ENCODE data around the gene CCDC136. TPM values are rescaled to one million over a fixed set of nuclear protein-coding genes. Genes with fewer than 3 reads are reported as not detected.

The CCDC136 gene
- polyA plus RNA-seq, 4 donors = 0.22 to 4.5 (median 1.5) TPM

DNA sequence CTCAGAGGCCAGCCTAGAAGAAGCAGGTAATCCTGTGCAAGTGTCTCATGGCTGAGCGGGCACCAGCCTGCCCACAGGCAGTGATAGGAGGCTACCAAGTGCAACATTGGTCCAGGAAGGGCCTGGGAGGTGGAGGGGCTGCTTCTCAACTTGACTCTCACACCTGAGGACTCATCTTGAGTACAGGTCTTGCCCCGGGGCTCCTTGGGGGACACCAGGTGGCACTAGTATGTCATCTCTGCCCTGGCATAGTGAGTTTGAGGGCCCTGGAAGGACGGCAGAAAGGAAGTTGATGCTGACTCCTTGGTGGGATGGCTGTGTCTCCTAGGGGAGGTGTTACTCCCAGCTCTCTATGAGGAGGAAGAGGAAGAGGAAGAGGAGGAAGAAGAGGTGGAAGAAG is 2.3 kb downstream of the CCDC136 start:
- no peaks in the 10 kb centered on the region for H3K9me3 ChIP-seq (ENCODE audit: control insufficient read depth in 2 of 2, insufficient read depth in 1 of 2, low read depth in 1 of 2, low read length in 1 of 2)
- peaks cover 0 to 2% (median 0%) of the 10 kb centered on the region in 3 donors for H3K36me3 ChIP-seq (ENCODE audit: control insufficient read depth in 3 of 3, insufficient read depth in 2 of 3, low read depth in 1 of 3, low read length in 3 of 3)
- WGBS, 3 donors = 37 to 58% (median 38%) methylated on average over 3 of the region's 3 CpGs
- peaks cover 0 to 31% (median 0%) of the 10 kb centered on the region in 3 donors for H3K27me3 ChIP-seq (ENCODE audit: control insufficient read depth in 3 of 3, insufficient read depth in 3 of 3, low read length in 3 of 3)
- FAIRE-seq = no peak
- H3K27ac ChIP-seq (ENCODE audit: low read depth in 1 of 3, low read length in 2 of 3) = no peak overlapping the region
- H3K4me3 ChIP-seq (ENCODE audit: low read depth in 1 of 3, low read length in 3 of 3) = no peak overlapping the region
- peaks cover 0 to 13% (median 0%) of the 10 kb centered on the region in 3 donors for H3K4me1 ChIP-seq (ENCODE audit: control insufficient read depth in 3 of 3, insufficient read depth in 2 of 3, low read depth in 1 of 3, low read length in 2 of 3)
- peak; percentile 13 to 36 for DNase-seq

DNA sequence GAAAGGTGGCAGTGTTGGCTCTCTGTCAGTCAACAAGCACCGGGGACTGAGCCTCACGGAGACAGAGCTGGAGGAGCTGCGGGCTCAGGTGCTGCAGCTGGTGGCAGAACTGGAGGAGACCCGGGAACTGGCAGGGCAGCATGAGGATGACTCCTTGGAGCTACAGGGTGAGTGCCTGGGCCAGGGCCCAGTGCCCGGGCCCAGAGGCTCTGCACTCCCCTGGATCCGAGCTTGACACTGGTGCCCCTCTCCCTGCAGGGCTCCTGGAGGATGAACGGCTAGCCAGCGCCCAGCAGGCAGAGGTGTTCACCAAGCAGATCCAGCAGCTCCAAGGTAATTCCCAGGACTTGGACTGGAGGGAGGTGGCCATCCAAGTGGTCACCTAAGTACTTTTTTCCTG is 2.7 kb downstream of the CCDC136 start:
- Histone ChIP-seq H3K27me3 (ENCODE audit: control insufficient read depth in 3 of 3, insufficient read depth in 3 of 3, low read length in 3 of 3) (peaks cover 0 to 27% (median 0%) of the 10 kb centered on the region in 3 donors), H3K36me3 (ENCODE audit: control insufficient read depth in 3 of 3, insufficient read depth in 2 of 3, low read depth in 1 of 3, low read length in 3 of 3) (peaks cover 0 to 2% (median 0%) of the 10 kb centered on the region in 3 donors)

GRCh38 chr7:128795129-128795528 is 3.4 kb downstream of the CCDC136 start:
- no peak for DNase-seq
- H3K27me3 ChIP-seq (ENCODE audit: control insufficient read depth in 3 of 3, insufficient read depth in 3 of 3, low read length in 3 of 3) = peaks cover 0 to 24% (median 0%) of the 10 kb centered on the region in 3 donors
- H3K4me3 ChIP-seq (ENCODE audit: low read depth in 1 of 3, low read length in 3 of 3) = no peak overlapping the region
- no peak overlapping the region for H3K27ac ChIP-seq (ENCODE audit: low read depth in 1 of 3, low read length in 2 of 3)
- WGBS, 3 donors = 87 to 91% (median 90%) methylated on average over 4 of the region's 4 CpGs
- FAIRE-seq = no peak
- H3K9me3 ChIP-seq (ENCODE audit: control insufficient read depth in 2 of 2, insufficient read depth in 1 of 2, low read depth in 1 of 2, low read length in 1 of 2) = no peaks in the 10 kb centered on the region
- peaks cover 0 to 2% (median 0%) of the 10 kb centered on the region in 3 donors for H3K36me3 ChIP-seq (ENCODE audit: control insufficient read depth in 3 of 3, insufficient read depth in 2 of 3, low read depth in 1 of 3, low read length in 3 of 3)
- H3K4me1 ChIP-seq (ENCODE audit: control insufficient read depth in 3 of 3, insufficient read depth in 2 of 3, low read depth in 1 of 3, low read length in 2 of 3) = peaks cover 0 to 13% (median 0%) of the 10 kb centered on the region in 3 donors

More for the DNA sequence above, 2.7 kb downstream of the CCDC136 start:
- DNase-seq = no peak
- H3K4me1 ChIP-seq (ENCODE audit: control insufficient read depth in 3 of 3, insufficient read depth in 2 of 3, low read depth in 1 of 3, low read length in 2 of 3) = peaks cover 0 to 13% (median 0%) of the 10 kb centered on the region in 3 donors
- H3K9me3 ChIP-seq (ENCODE audit: control insufficient read depth in 2 of 2, insufficient read depth in 1 of 2, low read depth in 1 of 2, low read length in 1 of 2) = no peaks in the 10 kb centered on the region
- no peak overlapping the region for H3K4me3 ChIP-seq (ENCODE audit: low read depth in 1 of 3, low read length in 3 of 3)
- FAIRE-seq = no peak
- WGBS, 3 donors = 85 to 96% (median 94%) methylated on average over 6 to 8 of the region's 8 CpGs
- H3K27ac ChIP-seq (ENCODE audit: low read depth in 1 of 3, low read length in 2 of 3) = no peak overlapping the region

DNA sequence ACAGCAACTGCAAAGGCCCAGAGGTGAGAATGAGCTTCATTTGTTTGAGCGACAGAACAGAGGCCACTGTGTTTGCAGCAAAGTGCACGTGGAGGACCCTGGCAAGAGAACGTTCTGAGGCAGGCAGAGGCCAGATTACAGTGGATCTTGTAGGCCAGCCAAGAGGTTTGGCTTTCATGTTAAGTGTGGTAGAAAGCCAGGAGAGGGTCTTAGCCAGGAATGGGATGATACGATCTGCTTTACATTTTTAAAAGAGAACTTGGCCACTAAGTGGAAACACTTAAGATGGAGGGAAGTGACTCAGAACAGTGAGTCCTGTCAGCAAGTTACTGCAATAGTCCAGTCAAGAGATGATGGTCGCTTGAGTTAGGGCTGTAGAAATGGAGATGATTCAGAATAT is 4.6 kb downstream of the CCDC136 start:
- no peak overlapping the region for H3K4me3 ChIP-seq (ENCODE audit: low read depth in 1 of 3, low read length in 3 of 3)
- peaks cover 0 to 12% (median 0%) of the 10 kb centered on the region in 3 donors for H3K4me1 ChIP-seq (ENCODE audit: control insufficient read depth in 3 of 3, insufficient read depth in 2 of 3, low read depth in 1 of 3, low read length in 2 of 3)
- FAIRE-seq (no peak), DNase-seq (no peak)
- WGBS, 3 donors = 69 to 88% (median 88%) methylated on average over 5 of the region's 5 CpGs
- peaks cover 0 to 2% (median 0%) of the 10 kb centered on the region in 3 donors for H3K36me3 ChIP-seq (ENCODE audit: control insufficient read depth in 3 of 3, insufficient read depth in 2 of 3, low read depth in 1 of 3, low read length in 3 of 3)
- H3K27ac ChIP-seq (ENCODE audit: low read depth in 1 of 3, low read length in 2 of 3) = no peak overlapping the region
- H3K9me3 ChIP-seq (ENCODE audit: control insufficient read depth in 2 of 2, insufficient read depth in 1 of 2, low read depth in 1 of 2, low read length in 1 of 2) = no peaks in the 10 kb centered on the region
- peaks cover 0 to 18% (median 0%) of the 10 kb centered on the region in 3 donors for H3K27me3 ChIP-seq (ENCODE audit: control insufficient read depth in 3 of 3, insufficient read depth in 3 of 3, low read length in 3 of 3)

- Histone ChIP-seq H3K9me3 (ENCODE audit: control insufficient read depth in 2 of 2, insufficient read depth in 1 of 2, low read depth in 1 of 2, low read length in 1 of 2) (no peaks in the 10 kb centered on the region), H3K4me3 (ENCODE audit: low read depth in 1 of 3, low read length in 3 of 3) (no peak overlapping the region), H3K36me3 (ENCODE audit: control insufficient read depth in 3 of 3, insufficient read depth in 2 of 3, low read depth in 1 of 3, low read length in 3 of 3) (no peaks in the 10 kb centered on the region), H3K27ac (ENCODE audit: low read depth in 1 of 3, low read length in 2 of 3) (no peak overlapping the region), H3K4me1 (ENCODE audit: control insufficient read depth in 3 of 3, insufficient read depth in 2 of 3, low read depth in 1 of 3, low read length in 2 of 3) (peaks cover 0 to 5% (median 0%) of the 10 kb centered on the region in 3 donors), H3K27me3 (ENCODE audit: control insufficient read depth in 3 of 3, insufficient read depth in 3 of 3, low read length in 3 of 3) (no peaks in the 10 kb centered on the region)
- 65 to 81% (median 78%) methylated on average over 2 of the region's 2 CpGs for WGBS, 3 donors
- FAIRE-seq (no peak), DNase-seq (no peak)
Observed at GRCh38 chr7:128799451-128799850, 7.7 kb downstream of the CCDC136 start.

GRCh38 chr7:128800567-128800966 is 8.8 kb downstream of the CCDC136 start:
- H3K4me3 ChIP-seq (ENCODE audit: low read depth in 1 of 3, low read length in 3 of 3) = no peak overlapping the region
- FAIRE-seq (no peak), DNase-seq (no peak)
- WGBS, 3 donors = 61 to 81% (median 66%) methylated on average over 3 of the region's 3 CpGs
- H3K4me1 ChIP-seq (ENCODE audit: control insufficient read depth in 3 of 3, insufficient read depth in 2 of 3, low read depth in 1 of 3, low read length in 2 of 3) = peaks cover 0 to 5% (median 0%) of the 10 kb centered on the region in 3 donors
- peaks cover 0 to 3% (median 0%) of the 10 kb centered on the region in 3 donors for H3K36me3 ChIP-seq (ENCODE audit: control insufficient read depth in 3 of 3, insufficient read depth in 2 of 3, low read depth in 1 of 3, low read length in 3 of 3)
- no peaks in the 10 kb centered on the region for H3K9me3 ChIP-seq (ENCODE audit: control insufficient read depth in 2 of 2, insufficient read depth in 1 of 2, low read depth in 1 of 2, low read length in 1 of 2)
- no peak overlapping the region for H3K27ac ChIP-seq (ENCODE audit: low read depth in 1 of 3, low read length in 2 of 3)
- no peaks in the 10 kb centered on the region for H3K27me3 ChIP-seq (ENCODE audit: control insufficient read depth in 3 of 3, insufficient read depth in 3 of 3, low read length in 3 of 3)

GRCh38 chr7:128801003-128801402 is 9.2 kb downstream of the CCDC136 start:
- H3K9me3 ChIP-seq (ENCODE audit: control insufficient read depth in 2 of 2, insufficient read depth in 1 of 2, low read depth in 1 of 2, low read length in 1 of 2) = no peaks in the 10 kb centered on the region
- H3K27ac ChIP-seq (ENCODE audit: low read depth in 1 of 3, low read length in 2 of 3) = no peak overlapping the region
- peaks cover 0 to 5% (median 0%) of the 10 kb centered on the region in 3 donors for H3K4me1 ChIP-seq (ENCODE audit: control insufficient read depth in 3 of 3, insufficient read depth in 2 of 3, low read depth in 1 of 3, low read length in 2 of 3)
- WGBS, 3 donors = 29 to 73% (median 43%) methylated on average over 9 of the region's 9 CpGs
- FAIRE-seq (no peak), DNase-seq (peak; percentile 84 to 91)
- no peaks in the 10 kb centered on the region for H3K27me3 ChIP-seq (ENCODE audit: control insufficient read depth in 3 of 3, insufficient read depth in 3 of 3, low read length in 3 of 3)
- peak overlapping the region in 1 of 3 donors; percentile 26 for H3K4me3 ChIP-seq (ENCODE audit: low read depth in 1 of 3, low read length in 3 of 3)
- H3K36me3 ChIP-seq (ENCODE audit: control insufficient read depth in 3 of 3, insufficient read depth in 2 of 3, low read depth in 1 of 3, low read length in 3 of 3) = peaks cover 0 to 3% (median 0%) of the 10 kb centered on the region in 3 donors

GRCh38 chr7:128801667-128802418 is 10.1 kb downstream of the CCDC136 start:
- FAIRE-seq = no peak

More at GRCh38 chr7:128801667-128802418, 10.1 kb downstream of the CCDC136 start:
- Histone ChIP-seq H3K36me3 (ENCODE audit: control insufficient read depth in 3 of 3, insufficient read depth in 2 of 3, low read depth in 1 of 3, low read length in 3 of 3) (peaks cover 0 to 3% (median 0%) of the 10 kb centered on the region in 3 donors), H3K4me3 (ENCODE audit: low read depth in 1 of 3, low read length in 3 of 3) (no peak overlapping the region), H3K27ac (ENCODE audit: low read depth in 1 of 3, low read length in 2 of 3) (no peak overlapping the region), H3K9me3 (ENCODE audit: control insufficient read depth in 2 of 2, insufficient read depth in 1 of 2, low read depth in 1 of 2, low read length in 1 of 2) (no peaks in the 10 kb centered on the region), H3K27me3 (ENCODE audit: control insufficient read depth in 3 of 3, insufficient read depth in 3 of 3, low read length in 3 of 3) (no peaks in the 10 kb centered on the region), H3K4me1 (ENCODE audit: control insufficient read depth in 3 of 3, insufficient read depth in 2 of 3, low read depth in 1 of 3, low read length in 2 of 3) (peaks cover 0 to 5% (median 0%) of the 10 kb centered on the region in 3 donors)
- no peak for DNase-seq
- 78 to 84% (median 79%) methylated on average over 2 of the region's 2 CpGs for WGBS, 3 donors
